ENCODE results near the gene CADPS.

Gene CADPS

GRCh38 chr3:62534326-62534725 lies 340.9 kb downstream of the CADPS start:
- no peaks in the 10 kb centered on the region for H3K36me3 Mint-ChIP-seq (ENCODE audit: low read depth)
- no peak for DNase-seq
- no peaks in the 10 kb centered on the region for H3K4me1 Mint-ChIP-seq (ENCODE audit: low read depth)
- no peak overlapping the region for H3K4me3 Mint-ChIP-seq
- no peaks in the 10 kb centered on the region for H3K9me3 Mint-ChIP-seq
- no peak overlapping the region for H3K27ac Mint-ChIP-seq
- no peaks in the 10 kb centered on the region for H3K27me3 Mint-ChIP-seq

- no peaks in the 10 kb centered on the region for H3K36me3 Mint-ChIP-seq (ENCODE audit: low read depth)
- no peaks in the 10 kb centered on the region for H3K9me3 Mint-ChIP-seq
- DNase-seq = no peak
- H3K27ac Mint-ChIP-seq = no peak overlapping the region
- H3K27me3 Mint-ChIP-seq = no peaks in the 10 kb centered on the region
- no peaks in the 10 kb centered on the region for H3K4me1 Mint-ChIP-seq (ENCODE audit: low read depth)
- H3K4me3 Mint-ChIP-seq = no peak overlapping the region
Measured at GRCh38 chr3:62532796-62533195, 342.4 kb downstream of the CADPS start.

GRCh38 chr3:62531981-62532380 lies 343.2 kb downstream of the CADPS start:
- H3K9me3 Mint-ChIP-seq = no peaks in the 10 kb centered on the region
- no peaks in the 10 kb centered on the region for H3K36me3 Mint-ChIP-seq (ENCODE audit: low read depth)
- H3K27me3 Mint-ChIP-seq = no peaks in the 10 kb centered on the region
- no peak for DNase-seq
- H3K4me3 Mint-ChIP-seq = no peak overlapping the region
- no peak overlapping the region for H3K27ac Mint-ChIP-seq
- H3K4me1 Mint-ChIP-seq (ENCODE audit: low read depth) = no peaks in the 10 kb centered on the region

DNA sequence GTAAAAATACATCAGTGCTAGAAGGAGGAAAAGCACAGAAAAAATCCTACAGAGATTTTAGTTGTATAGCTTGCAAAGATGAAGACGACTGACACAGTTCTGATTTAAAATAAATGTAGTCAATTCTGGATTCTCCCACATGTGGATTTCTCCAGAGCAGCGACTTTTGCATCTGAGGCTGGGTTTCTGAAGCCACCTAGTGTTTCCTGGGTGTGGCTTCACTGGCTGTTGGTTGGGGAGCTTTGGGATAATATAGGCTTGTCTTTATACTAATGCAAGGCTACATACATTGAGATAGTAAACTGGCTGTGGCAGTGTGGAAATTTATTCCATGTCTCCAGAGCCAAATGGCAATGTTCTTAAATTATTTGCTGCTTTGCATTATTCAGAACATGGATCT lies 343.7 kb downstream of the CADPS start:
- Mint-ChIP-seq H3K27me3 (no peaks in the 10 kb centered on the region), H3K9me3 (no peaks in the 10 kb centered on the region), H3K27ac (no peak overlapping the region), H3K36me3 (ENCODE audit: low read depth) (no peaks in the 10 kb centered on the region), H3K4me1 (ENCODE audit: low read depth) (no peaks in the 10 kb centered on the region), H3K4me3 (no peak overlapping the region)
- DNase-seq = no peak

- Mint-ChIP-seq H3K9me3 (no peaks in the 10 kb centered on the region), H3K27me3 (peaks cover 6% of the 10 kb centered on the region), H3K36me3 (ENCODE audit: low read depth) (no peaks in the 10 kb centered on the region), H3K27ac (no peak overlapping the region), H3K4me3 (no peak overlapping the region), H3K4me1 (ENCODE audit: low read depth) (no peaks in the 10 kb centered on the region)
- no peak for DNase-seq
Measured at GRCh38 chr3:62529230-62529629, 346.0 kb downstream of the CADPS start.

GRCh38 chr3:62527474-62527873 lies 347.7 kb downstream of the CADPS start:
- Mint-ChIP-seq H3K27me3 (peaks cover 6% of the 10 kb centered on the region), H3K27ac (no peak overlapping the region), H3K4me1 (ENCODE audit: low read depth) (no peaks in the 10 kb centered on the region), H3K36me3 (ENCODE audit: low read depth) (no peaks in the 10 kb centered on the region), H3K4me3 (no peak overlapping the region), H3K9me3 (no peaks in the 10 kb centered on the region)
- no peak for DNase-seq

DNA sequence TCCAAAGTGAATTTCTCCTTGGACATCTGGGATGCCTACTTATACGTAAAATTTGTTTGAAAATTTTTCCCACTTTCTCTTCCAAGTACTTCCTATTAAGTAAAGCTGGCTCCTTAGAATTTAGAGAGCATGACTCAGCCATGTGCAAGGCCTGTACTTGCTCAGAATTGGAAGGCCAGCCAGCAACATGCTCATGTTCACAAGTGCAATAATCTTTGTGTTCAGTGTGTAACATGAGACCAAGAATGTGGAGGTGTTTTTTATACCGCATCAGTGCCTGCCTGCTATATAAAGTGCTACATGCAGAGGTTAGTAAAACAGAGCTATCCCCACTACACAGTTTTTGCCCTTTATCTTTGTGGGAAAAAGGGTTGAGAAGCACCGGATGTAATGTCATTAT lies 349.9 kb downstream of the CADPS start:
- no peak for DNase-seq
- Mint-ChIP-seq H3K36me3 (ENCODE audit: low read depth) (no peaks in the 10 kb centered on the region), H3K4me1 (ENCODE audit: low read depth) (no peaks in the 10 kb centered on the region), H3K4me3 (no peak overlapping the region), H3K27me3 (peaks cover 6% of the 10 kb centered on the region), H3K9me3 (no peaks in the 10 kb centered on the region), H3K27ac (no peak overlapping the region)

- no peak for DNase-seq
- Mint-ChIP-seq H3K27me3 (peaks cover 6% of the 10 kb centered on the region), H3K4me3 (no peak overlapping the region), H3K36me3 (ENCODE audit: low read depth) (no peaks in the 10 kb centered on the region), H3K9me3 (no peaks in the 10 kb centered on the region), H3K4me1 (ENCODE audit: low read depth) (no peaks in the 10 kb centered on the region), H3K27ac (no peak overlapping the region)
Measured at GRCh38 chr3:62523672-62524071, 351.5 kb downstream of the CADPS start.

- no peaks in the 10 kb centered on the region for H3K36me3 Mint-ChIP-seq (ENCODE audit: low read depth)
Measured at GRCh38 chr3:62521464-62522105, 353.6 kb downstream of the CADPS start.

GRCh38 chr3:62503516-62503915 lies 371.7 kb downstream of the CADPS start:
- Mint-ChIP-seq H3K36me3 (ENCODE audit: low read depth) (no peaks in the 10 kb centered on the region), H3K4me3 (no peak overlapping the region), H3K4me1 (ENCODE audit: low read depth) (no peaks in the 10 kb centered on the region), H3K9me3 (no peaks in the 10 kb centered on the region), H3K27me3 (no peaks in the 10 kb centered on the region), H3K27ac (no peak overlapping the region)
- no peak for DNase-seq

More at GRCh38 chr3:62521464-62522105, 353.6 kb downstream of the CADPS start:
- no peaks in the 10 kb centered on the region for H3K4me1 Mint-ChIP-seq (ENCODE audit: low read depth)
- H3K4me3 Mint-ChIP-seq = no peak overlapping the region
- no peaks in the 10 kb centered on the region for H3K9me3 Mint-ChIP-seq
- H3K27ac Mint-ChIP-seq = no peak overlapping the region
- peaks cover 6% of the 10 kb centered on the region for H3K27me3 Mint-ChIP-seq
- no peak for DNase-seq

DNA sequence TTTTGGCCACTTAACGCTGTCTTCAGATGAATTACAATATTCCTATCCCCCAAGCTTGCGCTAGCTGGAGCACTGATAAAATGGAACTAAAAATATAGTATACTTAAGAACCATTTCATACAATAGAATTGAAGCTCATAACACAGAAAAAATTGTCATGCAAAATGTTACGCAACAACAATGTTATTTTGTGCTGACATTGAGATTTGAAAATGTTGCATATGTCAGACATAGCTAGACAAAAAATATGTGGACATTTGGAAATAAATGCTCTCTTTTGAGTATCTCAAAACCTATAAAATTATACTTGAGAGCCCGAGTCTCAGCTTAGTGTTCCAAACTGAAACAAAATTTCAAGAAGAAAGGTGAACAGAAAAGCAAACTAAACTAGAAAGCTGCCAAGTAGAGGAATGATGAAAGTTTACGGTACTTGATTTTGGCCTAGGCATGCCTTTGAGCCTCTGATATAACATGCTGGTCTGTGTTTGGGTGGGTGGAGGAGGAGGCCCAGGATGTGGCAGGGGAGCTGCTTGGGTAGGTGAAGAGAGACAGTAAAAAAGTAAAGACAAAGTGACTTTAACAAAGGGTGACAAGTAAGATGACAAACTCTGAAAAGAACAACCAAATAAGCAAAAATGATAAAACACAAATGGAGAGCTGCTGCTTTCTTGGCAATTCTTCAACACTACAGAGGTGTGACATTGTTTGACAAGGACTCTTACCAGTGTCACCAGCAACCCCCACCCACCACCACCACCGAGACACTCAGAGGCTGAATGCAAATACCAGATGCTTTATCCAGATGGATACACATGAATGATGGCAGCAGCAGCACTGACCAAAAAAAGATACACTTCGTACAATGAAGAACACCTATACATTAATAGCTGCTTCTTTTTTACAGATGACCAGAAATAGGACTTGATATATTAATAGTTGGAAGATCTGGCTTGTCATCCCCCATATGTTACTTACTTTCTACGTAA lies 372.6 kb downstream of the CADPS start:
- H3K27me3 Mint-ChIP-seq = no peaks in the 10 kb centered on the region
- DNase-seq = no peak
- H3K4me3 Mint-ChIP-seq = no peak overlapping the region
- H3K9me3 Mint-ChIP-seq = no peaks in the 10 kb centered on the region
- H3K36me3 Mint-ChIP-seq (ENCODE audit: low read depth) = no peaks in the 10 kb centered on the region
- no peak overlapping the region for H3K27ac Mint-ChIP-seq
- H3K4me1 Mint-ChIP-seq (ENCODE audit: low read depth) = no peaks in the 10 kb centered on the region

- no peaks in the 10 kb centered on the region for H3K36me3 Mint-ChIP-seq (ENCODE audit: low read depth)
- H3K27ac Mint-ChIP-seq = no peak overlapping the region
- H3K4me1 Mint-ChIP-seq (ENCODE audit: low read depth) = no peaks in the 10 kb centered on the region
- no peaks in the 10 kb centered on the region for H3K27me3 Mint-ChIP-seq
- H3K4me3 Mint-ChIP-seq = no peak overlapping the region
- DNase-seq = no peak
- H3K9me3 Mint-ChIP-seq = no peaks in the 10 kb centered on the region
Measured at GRCh38 chr3:62501289-62501668, 373.9 kb downstream of the CADPS start.

GRCh38 chr3:62500556-62501288 lies 374.5 kb downstream of the CADPS start:
- no peak overlapping the region for H3K27ac Mint-ChIP-seq
- no peak for DNase-seq
- no peaks in the 10 kb centered on the region for H3K4me1 Mint-ChIP-seq (ENCODE audit: low read depth)
- no peaks in the 10 kb centered on the region for H3K36me3 Mint-ChIP-seq (ENCODE audit: low read depth)
- no peaks in the 10 kb centered on the region for H3K9me3 Mint-ChIP-seq
- no peak overlapping the region for H3K4me3 Mint-ChIP-seq
- H3K27me3 Mint-ChIP-seq = no peaks in the 10 kb centered on the region

- no peaks in the 10 kb centered on the region for H3K27me3 Mint-ChIP-seq
- DNase-seq = no peak
- no peaks in the 10 kb centered on the region for H3K4me1 Mint-ChIP-seq (ENCODE audit: low read depth)
- H3K27ac Mint-ChIP-seq = no peak overlapping the region
- H3K4me3 Mint-ChIP-seq = no peak overlapping the region
- H3K9me3 Mint-ChIP-seq = no peaks in the 10 kb centered on the region
- no peaks in the 10 kb centered on the region for H3K36me3 Mint-ChIP-seq (ENCODE audit: low read depth)
Measured at GRCh38 chr3:62497156-62497555, 378.1 kb downstream of the CADPS start.

DNA sequence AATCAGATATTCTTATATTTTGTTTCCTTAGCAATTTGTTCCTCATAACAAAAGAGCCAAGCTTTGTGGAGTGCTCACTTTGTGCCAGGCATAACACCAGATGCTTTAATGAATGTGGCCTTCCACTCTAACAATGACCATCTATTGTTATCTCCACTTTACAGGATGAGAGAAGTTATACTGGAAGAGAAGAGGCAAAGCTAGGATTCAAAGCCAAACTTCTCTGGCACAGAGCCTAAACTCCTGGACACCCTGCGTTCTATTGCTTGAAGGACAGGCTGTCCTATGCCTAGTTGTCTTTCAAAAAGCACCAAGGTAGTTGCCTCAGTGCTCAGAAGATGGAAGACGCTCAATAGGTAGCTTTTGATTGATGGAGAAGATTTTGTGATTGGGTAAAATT lies 378.7 kb downstream of the CADPS start:
- H3K27me3 Mint-ChIP-seq = no peaks in the 10 kb centered on the region
- no peak overlapping the region for H3K27ac Mint-ChIP-seq
- H3K4me3 Mint-ChIP-seq = no peak overlapping the region
- DNase-seq = no peak
- H3K4me1 Mint-ChIP-seq (ENCODE audit: low read depth) = no peaks in the 10 kb centered on the region
- no peaks in the 10 kb centered on the region for H3K36me3 Mint-ChIP-seq (ENCODE audit: low read depth)
- no peaks in the 10 kb centered on the region for H3K9me3 Mint-ChIP-seq
